Lung (tissue), 12 donors: ENCODE measurements around the gene CNP. TPM values are rescaled to one million over a fixed set of nuclear protein-coding genes. Genes with fewer than 3 reads are reported as not detected.

ENCODE experiments used
- ATAC-seq: fragments of 200-7000 bp; cut with Tn5 transposase; one replicate; pipeline ENCODE4 v1.9.1; 2020; ENCODE audit warnings: moderate number of reproducible peaks; ENCODE audit not compliant: insufficient read depth, low FRiP score
- DNase-seq, 3 donors: peaks; one replicate each; pipeline ENCODE4 v3.0.0-alpha.2; 2013 to 2017
- H3K27ac ChIP-seq, 2 donors: one replicate each; pipeline ENCODE4 v1.5.1; 2013; ENCODE audit warnings: mild to moderate bottlenecking in 2 of 2, moderate library complexity in 2 of 2, control low read depth in 1 of 2, inconsistent platforms in 1 of 2, low read depth in 1 of 2, low read length in 1 of 2
- H3K27me3 ChIP-seq, 3 donors: one replicate each; pipeline ENCODE4 v1.5.1; 2013; ENCODE audit warnings: low read length in 2 of 3; ENCODE audit not compliant: control insufficient read depth in 3 of 3, insufficient read depth in 3 of 3
- H3K36me3 ChIP-seq, 4 donors: one replicate each; pipeline ENCODE4 v1.5.1; 2013; ENCODE audit warnings: low read length in 4 of 4, mild to moderate bottlenecking in 1 of 4, moderate library complexity in 1 of 4; ENCODE audit not compliant: control insufficient read depth in 4 of 4, insufficient read depth in 4 of 4
- H3K4me1 ChIP-seq, 5 donors: one replicate each; pipeline ENCODE4 v1.5.1; 2013; ENCODE audit warnings: low read length in 5 of 5, mild to moderate bottlenecking in 2 of 5, moderate library complexity in 1 of 5; ENCODE audit not compliant: control insufficient read depth in 5 of 5, insufficient read depth in 5 of 5
- H3K4me3 ChIP-seq: one replicate; pipeline ENCODE4 v1.5.1; 2013; ENCODE audit warnings: mild to moderate bottlenecking, control low read depth, moderate library complexity
- H3K9ac ChIP-seq, 2 donors: one replicate each; pipeline ENCODE4 v1.5.1; 2013; ENCODE audit warnings: low read length in 2 of 2, control low read depth in 1 of 2; ENCODE audit not compliant: insufficient read depth in 1 of 2
- H3K9me3 ChIP-seq, 4 donors: one replicate each; pipeline ENCODE4 v1.5.1; 2013; ENCODE audit warnings: low read length in 3 of 4, mild to moderate bottlenecking in 1 of 4, moderate library complexity in 1 of 4; ENCODE audit not compliant: control insufficient read depth in 4 of 4, insufficient read depth in 3 of 4
- CTCF ChIP-seq: IDR thresholded peaks from 2 replicates; pipeline ENCODE4 v1.5.1; 2012; ENCODE audit warnings: mild to moderate bottlenecking; ENCODE audit errors: control extremely low read depth, extremely low read depth
- WGBS, 2 donors: extraction: QIAGEN DNeasy Blood & Tissue Kit; methylation state at CpG; one replicate each; pipeline ENCODE4 v1.1.7; 2013; 5-methylcytosine and 5-hydroxymethylcytosine counted together
- polyA plus RNA-seq, 2 donors: library from polyadenylated mRNA; stranded (reverse); fragments of 200-250 nt; gene quantifications; one replicate each; pipeline ENCODE4 v1.2.1, GENCODE V29; 2013
- total RNA-seq, 2 donors: library from RNA; depleted of rRNA in 1 of 2; stranded (reverse); fragments of >200 nt in 1 of 2; gene quantifications; one replicate each; pipeline ENCODE4 v1.2.1, GENCODE V29; 2014 to 2021
- donor health status: control.
- donor health status: control.
- donor health status: Bipolar disorder and iron deficiency.
- donor health status: healthy.
- donor health status: DM: yes; HTN: yes; CAD: no.

Gene CNP
- total and polyA plus RNA-seq, 4 donors: 32.3 to 53.5 (median 33.9) TPM

GRCh38 chr17:41998497-41998896, 31.9 kb downstream of the CNP start:
- 37 to 46% methylated on average over 2 of the region's 2 CpGs for WGBS, 2 donors
- Histone ChIP-seq H3K9me3 (no peaks in the 10 kb centered on the region), H3K9ac (no peak overlapping the region), H3K27me3 (no peaks in the 10 kb centered on the region), H3K4me3 (no peak overlapping the region), H3K4me1 (no peaks in the 10 kb centered on the region), H3K36me3 (peaks cover 34 to 63% (median 52%) of the 10 kb centered on the region in 4 donors), H3K27ac (no peak overlapping the region)
- TF ChIP-seq CTCF: no peak
- DNase-seq (no peak), ATAC-seq (no peak)

- Histone ChIP-seq H3K27ac (peak overlapping the region in 1 of 2 donors; percentile 38), H3K4me1 (peaks cover 0 to 5% (median 0%) of the 10 kb centered on the region in 5 donors), H3K4me3 (no peak overlapping the region), H3K36me3 (peaks cover 30 to 52% (median 47%) of the 10 kb centered on the region in 4 donors), H3K27me3 (no peaks in the 10 kb centered on the region), H3K9me3 (no peaks in the 10 kb centered on the region), H3K9ac (no peak overlapping the region)
- 70 to 74% methylated on average over 3 of the region's 3 CpGs for WGBS, 2 donors
- ATAC-seq: no peak
- no peak for DNase-seq
- no peak for TF ChIP-seq CTCF
Measured at GRCh38 chr17:42000413-42001133, 34.0 kb downstream of the CNP start.

- Histone ChIP-seq H3K27ac (no peak overlapping the region), H3K9ac (no peak overlapping the region), H3K27me3 (no peaks in the 10 kb centered on the region), H3K9me3 (no peaks in the 10 kb centered on the region), H3K4me1 (peaks cover 0 to 5% (median 0%) of the 10 kb centered on the region in 5 donors), H3K36me3 (peaks cover 21 to 41% (median 38%) of the 10 kb centered on the region in 4 donors), H3K4me3 (no peak overlapping the region)
- DNase-seq (no peak), ATAC-seq (no peak)
- 97% methylated on average over 2 of the region's 2 CpGs for WGBS, 2 donors
- no peak for TF ChIP-seq CTCF
Measured at GRCh38 chr17:42001729-42002128, 35.1 kb downstream of the CNP start.
